Peyer's patch (tissue), 4 donors: ENCODE results near the gene TTLL12. TPM values are rescaled to one million over a fixed set of nuclear protein-coding genes. Genes with fewer than 3 reads are reported as not detected.

Source experiments
- DNase-seq, 3 donors: peaks; one replicate each; pipeline ENCODE4 v3.0.0-alpha.2; 2017 to 2019
- H3K27ac ChIP-seq, 4 donors: fragments of 200-600 bp; sonication (generic); one replicate each; pipeline ENCODE4 v1.5.1; 2016 to 2019
- H3K27me3 ChIP-seq, 2 donors: fragments of 200-600 bp; sonication (generic); one replicate each; pipeline ENCODE4 v1.5.1; 2019
- H3K36me3 ChIP-seq, 3 donors: fragments of 200-600 bp; sonication (generic); one replicate each; pipeline ENCODE4 v1.5.1; 2016 to 2019
- H3K4me1 ChIP-seq, 4 donors: fragments of 200-600 bp; sonication (generic); one replicate each; pipeline ENCODE4 v1.5.1; 2016 to 2019
- H3K4me3 ChIP-seq, 4 donors: fragments of 200-600 bp; sonication (generic); 1 replicate in 3 of 4; 2 replicates in 1 of 4; pipeline ENCODE4 v1.5.1; 2016 to 2019; ENCODE audit warnings: mild to moderate bottlenecking in 1 of 4
- H3K9me3 ChIP-seq, 4 donors: fragments of 200-600 bp; sonication (generic); one replicate each; pipeline ENCODE4 v1.5.1; 2016 to 2019; ENCODE audit warnings: mild to moderate bottlenecking in 1 of 4
- POLR2A ChIP-seq, 2 donors: fragments of 450-650 bp; IDR thresholded peaks; one replicate each; pipeline ENCODE4 v1.5.1; 2017; ENCODE audit warnings: antibody characterized with exemption in 2 of 2, mild to moderate bottlenecking in 2 of 2, moderate library complexity in 2 of 2
- total RNA-seq, 4 donors: library from RNA; depleted of rRNA; stranded (reverse); fragments of >200 nt; gene quantifications; one replicate each; pipeline ENCODE4 v1.1.0, GENCODE V29; 2016
- TF ChIP-seq, protein P1 (sequence below), 6 experiments: fragments of 450-650 bp in 4 of 6; fragments of 200-600 bp in 2 of 6; sonication (generic) in 1 of 6; IDR thresholded peaks; one replicate each; pipeline ENCODE4 v1.5.1; 2017 to 2019; ENCODE audit warnings: antibody characterized with exemption in 6 of 6, mild to moderate bottlenecking in 3 of 6, moderate library complexity in 1 of 6

Gene TTLL12
- total RNA-seq: 10 to 100 TPM; 34.7 to 77.8 (median 58.2) TPM

DNA sequence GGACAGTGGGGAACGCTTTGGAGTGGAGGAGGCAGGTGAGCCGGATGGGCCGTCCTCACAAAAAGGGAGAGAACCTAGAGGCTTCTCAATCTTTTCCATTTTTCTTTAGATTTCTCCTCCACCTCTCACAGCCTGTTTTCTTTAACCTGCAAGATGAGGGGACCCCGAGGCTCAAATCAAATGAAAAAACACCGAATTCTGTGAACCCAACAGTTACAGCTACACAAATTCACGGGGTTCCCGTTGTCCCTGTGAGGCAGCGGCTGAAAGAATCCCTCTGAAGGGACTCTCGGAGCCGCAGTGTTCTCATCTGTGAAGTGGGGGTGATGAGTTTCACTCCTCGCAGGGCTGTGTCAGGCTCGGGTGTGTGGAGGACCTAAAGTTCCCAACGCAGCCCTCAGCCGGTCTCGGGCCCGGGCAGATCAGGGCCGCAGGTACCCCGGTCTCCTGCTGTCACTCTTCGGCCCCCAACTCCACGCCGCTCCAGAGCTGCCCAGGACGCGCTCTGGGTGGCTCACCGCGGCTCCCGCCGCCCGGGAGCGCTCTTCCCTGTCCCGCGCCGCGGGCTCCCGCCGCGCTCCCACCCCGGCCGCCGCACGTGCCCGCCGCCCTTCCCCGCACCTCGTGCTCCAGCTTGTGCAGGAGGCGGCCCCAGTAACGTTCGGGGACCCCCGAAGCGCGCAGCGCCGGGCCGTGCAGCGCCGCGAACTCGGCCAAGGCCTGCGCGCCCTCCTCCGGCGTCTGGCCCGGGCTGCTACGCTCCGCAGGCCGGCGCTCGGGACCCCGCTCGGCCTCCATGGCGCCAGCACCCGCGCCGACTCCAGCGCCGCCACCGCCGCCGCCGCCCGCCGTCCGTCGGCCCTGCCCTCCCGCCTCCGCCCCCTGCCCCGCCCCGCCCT is at the start of gene TTLL12:
Gene TTLL12 (minus strand): TSS at position 863 of the 899 bp plus-strand sequence. CDS start 65 bp downstream, at position 798.
- peak; percentile 48 to 78 (median 65) for DNase-seq
- H3K9me3 ChIP-seq: no peaks in the 10 kb centered on the region
- peaks cover 0 to 21% (median 4%) of the 10 kb centered on the region in 4 donors for H3K4me1 ChIP-seq
- H3K27ac ChIP-seq: peak within 1 kb of the TSS; percentile 88 to 97 (median 93)
- no peaks in the 10 kb centered on the region for H3K36me3 ChIP-seq
- TF ChIP-seq POLR2A (IDR thresholded peaks at IDR 0.05): peak in 1 of 2 donors; percentile 42
- TF ChIP-seq, protein P1, sequence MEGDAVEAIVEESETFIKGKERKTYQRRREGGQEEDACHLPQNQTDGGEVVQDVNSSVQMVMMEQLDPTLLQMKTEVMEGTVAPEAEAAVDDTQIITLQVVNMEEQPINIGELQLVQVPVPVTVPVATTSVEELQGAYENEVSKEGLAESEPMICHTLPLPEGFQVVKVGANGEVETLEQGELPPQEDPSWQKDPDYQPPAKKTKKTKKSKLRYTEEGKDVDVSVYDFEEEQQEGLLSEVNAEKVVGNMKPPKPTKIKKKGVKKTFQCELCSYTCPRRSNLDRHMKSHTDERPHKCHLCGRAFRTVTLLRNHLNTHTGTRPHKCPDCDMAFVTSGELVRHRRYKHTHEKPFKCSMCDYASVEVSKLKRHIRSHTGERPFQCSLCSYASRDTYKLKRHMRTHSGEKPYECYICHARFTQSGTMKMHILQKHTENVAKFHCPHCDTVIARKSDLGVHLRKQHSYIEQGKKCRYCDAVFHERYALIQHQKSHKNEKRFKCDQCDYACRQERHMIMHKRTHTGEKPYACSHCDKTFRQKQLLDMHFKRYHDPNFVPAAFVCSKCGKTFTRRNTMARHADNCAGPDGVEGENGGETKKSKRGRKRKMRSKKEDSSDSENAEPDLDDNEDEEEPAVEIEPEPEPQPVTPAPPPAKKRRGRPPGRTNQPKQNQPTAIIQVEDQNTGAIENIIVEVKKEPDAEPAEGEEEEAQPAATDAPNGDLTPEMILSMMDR (IDR thresholded peaks at IDR 0.05): no peak
- H3K27me3 ChIP-seq: no peaks in the 10 kb centered on the region
- peak within 1 kb of the TSS; percentile 80 to 97 (median 86) for H3K4me3 ChIP-seq

DNA sequence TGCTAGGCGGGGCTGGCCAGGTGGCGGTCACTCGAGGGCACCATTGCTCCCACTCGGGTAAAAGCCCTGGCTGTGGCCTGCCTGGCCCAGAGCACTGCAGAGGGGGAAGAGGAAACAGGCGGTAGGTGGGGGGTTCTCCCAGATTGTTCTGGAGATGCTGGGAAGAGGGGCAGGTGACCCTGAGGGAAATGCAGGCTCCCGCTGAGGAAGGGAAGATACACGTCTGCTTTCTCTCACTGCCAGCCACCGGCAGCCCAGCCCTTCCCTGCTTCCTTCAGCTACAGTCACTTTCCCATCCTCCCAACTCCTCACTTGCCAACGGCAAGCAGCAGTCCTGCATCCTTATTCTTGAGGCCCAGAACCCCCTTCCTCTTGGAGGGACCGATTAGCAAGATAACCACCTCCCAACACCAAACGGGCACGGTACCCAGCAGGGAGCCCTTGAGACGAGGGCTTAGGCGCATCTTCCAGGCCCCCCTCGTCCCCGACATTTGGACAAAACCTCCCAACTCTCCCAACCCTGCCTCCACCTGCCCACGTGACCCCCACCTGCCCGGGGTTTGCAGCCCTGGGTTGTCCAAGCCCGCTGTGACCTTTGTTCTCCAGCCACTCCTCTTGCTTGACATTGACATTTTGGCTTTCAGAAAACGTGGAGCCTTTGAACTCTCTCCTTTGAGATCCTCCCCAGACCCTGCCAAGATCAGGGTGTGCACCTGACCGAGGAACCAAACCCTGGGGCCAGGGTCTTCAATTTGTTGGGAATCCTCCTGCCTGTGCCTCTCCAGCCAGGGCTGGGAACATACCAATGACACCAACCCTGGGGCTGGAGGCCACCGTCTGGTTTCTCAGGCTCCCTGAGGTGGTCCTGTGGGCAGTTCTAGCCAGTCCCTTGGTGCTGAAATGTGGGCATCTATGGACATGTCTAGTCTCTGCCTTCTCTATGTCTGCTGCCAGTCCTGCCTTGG is 48.8 kb upstream of the TTLL12 start:
- DNase-seq: no peak
- no peaks in the 10 kb centered on the region for H3K9me3 ChIP-seq
- H3K4me1 ChIP-seq: no peaks in the 10 kb centered on the region
- no peak for TF ChIP-seq POLR2A (IDR thresholded peaks at IDR 0.05)
- TF ChIP-seq, protein P1 (IDR thresholded peaks at IDR 0.05): no peak
- H3K27ac ChIP-seq: no peak overlapping the region
- H3K27me3 ChIP-seq: no peaks in the 10 kb centered on the region
- H3K36me3 ChIP-seq: no peaks in the 10 kb centered on the region
- no peak overlapping the region for H3K4me3 ChIP-seq

DNA sequence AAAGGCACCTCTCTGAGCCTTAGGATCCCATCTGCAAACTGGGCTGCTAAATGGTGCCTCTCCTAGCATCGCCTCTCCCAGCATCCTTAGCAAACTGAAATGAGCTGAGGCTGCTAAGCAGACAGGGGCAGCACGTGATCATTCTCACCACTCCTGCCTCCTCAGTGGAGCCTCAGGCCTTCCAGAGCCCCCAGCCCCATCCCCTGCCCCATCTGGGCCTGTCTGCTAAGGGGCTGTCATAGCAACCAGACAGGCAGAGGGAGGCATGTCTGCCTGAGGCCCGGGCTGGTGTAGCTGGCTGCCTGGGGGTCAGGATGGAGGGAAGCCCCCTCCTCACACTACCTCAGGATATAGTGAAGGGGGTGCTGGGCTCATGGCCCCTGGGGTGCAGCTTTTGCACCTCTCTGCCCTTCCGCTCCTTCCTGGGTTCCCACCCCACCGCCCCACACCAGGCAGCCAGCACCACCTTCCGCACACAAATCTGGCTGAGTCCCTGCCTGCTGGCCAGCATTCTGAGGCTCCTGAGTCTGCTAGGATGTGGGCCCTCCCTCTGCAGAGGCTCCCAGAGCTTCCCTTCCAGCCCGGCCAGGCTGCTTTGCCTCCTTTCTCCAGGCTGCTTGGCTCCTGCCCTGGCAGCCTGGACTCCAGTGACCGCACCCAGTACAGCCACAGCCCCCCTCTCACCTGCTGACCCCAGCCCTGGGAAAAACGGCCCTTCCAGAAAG is 47.5 kb upstream of the TTLL12 start:
- no peaks in the 10 kb centered on the region for H3K27me3 ChIP-seq
- H3K27ac ChIP-seq: no peak overlapping the region
- H3K4me3 ChIP-seq: no peak overlapping the region
- DNase-seq: no peak
- H3K36me3 ChIP-seq: no peaks in the 10 kb centered on the region
- H3K9me3 ChIP-seq: no peaks in the 10 kb centered on the region
- no peak for TF ChIP-seq POLR2A (IDR thresholded peaks at IDR 0.05)
- TF ChIP-seq, protein P1 (IDR thresholded peaks at IDR 0.05): no peak
- H3K4me1 ChIP-seq: no peaks in the 10 kb centered on the region

DNA sequence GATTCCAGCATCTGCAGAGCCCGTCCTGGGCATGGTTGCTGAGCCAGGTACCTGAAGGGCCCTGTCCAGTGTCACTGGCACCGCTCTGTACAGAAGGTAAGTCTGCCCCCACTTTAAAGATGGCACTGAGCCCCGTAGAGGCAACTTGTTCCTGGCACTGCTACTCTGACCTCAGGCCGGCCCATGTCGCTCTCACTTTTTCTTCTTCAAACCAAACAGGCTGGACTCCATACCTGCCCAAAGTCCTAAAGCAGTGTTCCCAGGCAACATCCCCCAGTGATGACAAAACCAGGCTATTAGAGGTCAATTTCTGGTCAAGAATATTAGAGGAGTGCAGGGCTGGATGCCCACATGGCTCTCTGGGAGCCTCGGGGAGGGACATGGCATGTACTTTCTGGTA is 46.6 kb upstream of the TTLL12 start:
- Histone ChIP-seq H3K27ac (no peak overlapping the region), H3K9me3 (no peaks in the 10 kb centered on the region), H3K27me3 (no peaks in the 10 kb centered on the region), H3K4me3 (no peak overlapping the region), H3K36me3 (no peaks in the 10 kb centered on the region), H3K4me1 (no peaks in the 10 kb centered on the region)
- DNase-seq: no peak
- TF ChIP-seq, protein P1 (IDR thresholded peaks at IDR 0.05): no peak
- TF ChIP-seq POLR2A (IDR thresholded peaks at IDR 0.05): no peak

DNA sequence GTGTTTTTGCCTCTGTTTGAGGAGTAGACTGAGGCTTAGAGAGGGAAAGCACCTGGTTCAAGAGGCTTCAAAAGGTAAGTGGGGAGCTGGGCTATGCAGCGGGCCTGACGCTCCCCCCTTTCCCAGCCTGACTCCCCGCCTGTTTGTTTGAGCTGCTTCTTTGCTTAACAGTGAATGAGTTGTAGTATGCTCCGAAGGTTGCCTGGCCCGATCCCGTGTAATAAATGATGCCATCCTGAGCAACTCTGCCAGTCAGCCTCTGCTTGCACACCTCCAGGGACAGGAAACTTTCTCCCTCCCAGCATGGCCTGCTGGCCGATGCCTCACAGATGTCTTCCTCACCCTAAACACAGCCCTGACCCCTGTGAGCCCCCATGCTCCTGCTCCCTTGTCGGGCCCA is 45.5 kb upstream of the TTLL12 start:
- Histone ChIP-seq H3K4me1 (no peaks in the 10 kb centered on the region), H3K36me3 (no peaks in the 10 kb centered on the region), H3K9me3 (no peaks in the 10 kb centered on the region), H3K27ac (no peak overlapping the region), H3K4me3 (no peak overlapping the region), H3K27me3 (no peaks in the 10 kb centered on the region)
- no peak for DNase-seq
- no peak for TF ChIP-seq POLR2A (IDR thresholded peaks at IDR 0.05)
- TF ChIP-seq, protein P1 (IDR thresholded peaks at IDR 0.05): no peak
